HG03571 (cell line): ENCODE data around the gene PITPNM3.

Experiments
- ATAC-seq: cut with Tn5 transposase; IDR thresholded peaks from one replicate; pipeline ENCODE4 v1.9.1; 2021; ENCODE audit not compliant: unreplicated experiment

The PITPNM3 gene

DNA sequence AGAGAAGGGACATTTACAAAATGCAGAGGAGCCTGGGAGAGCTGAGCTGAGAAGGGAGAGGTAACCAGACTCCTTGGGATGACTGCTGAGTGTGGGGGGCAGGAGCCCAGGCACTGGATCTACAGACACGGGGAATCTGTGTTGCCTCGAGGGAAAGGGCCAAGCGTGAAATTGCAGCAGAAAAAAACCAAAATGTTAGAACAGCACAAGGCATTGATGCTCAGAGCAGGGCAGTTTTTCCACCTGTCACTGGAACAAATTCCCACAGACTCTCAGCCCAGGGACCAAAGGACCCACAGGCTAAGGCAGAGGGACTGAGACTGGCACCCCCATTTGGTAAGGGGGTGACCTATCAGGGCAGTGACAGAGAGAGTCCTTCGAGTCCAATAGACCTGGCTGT is 2.0 kb downstream of the PITPNM3 start:
- ATAC-seq, result no peak

DNA sequence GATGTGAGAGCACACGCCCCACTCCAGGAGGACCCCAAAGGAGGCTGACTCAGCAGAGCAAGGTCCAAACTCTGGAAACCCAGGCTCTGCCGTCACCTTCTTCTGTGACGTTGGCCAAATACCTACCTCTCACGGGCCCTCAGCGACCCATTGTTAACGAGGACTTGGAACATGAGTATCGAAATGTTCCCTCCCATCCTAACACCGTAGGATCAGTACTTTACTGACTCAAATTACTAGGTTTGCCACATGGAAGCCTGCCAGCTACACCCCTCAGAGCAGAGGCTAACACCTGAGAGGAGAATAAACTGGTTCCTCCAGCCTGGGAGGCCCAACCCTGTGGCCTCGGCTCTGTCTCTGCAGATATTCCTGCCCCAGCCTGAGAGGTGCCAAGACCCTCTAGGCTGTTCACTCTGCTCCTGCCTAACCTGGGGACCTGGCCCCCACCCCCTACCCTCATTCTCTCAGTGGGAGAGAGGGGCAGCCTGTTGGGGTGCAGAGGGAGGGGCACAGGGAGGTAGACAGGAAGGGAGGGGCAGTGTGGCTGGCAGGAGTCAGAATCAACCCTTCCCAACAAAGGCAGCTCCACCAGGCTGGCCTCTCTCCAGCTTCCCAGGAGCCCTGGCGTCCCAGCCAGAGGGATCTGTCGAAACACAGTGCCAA is 4.4 kb downstream of the PITPNM3 start:
- ATAC-seq, result no peak

GRCh38 chr17:6551356-6551755 is 5.0 kb downstream of the PITPNM3 start:
- no peak for ATAC-seq

GRCh38 chr17:6549384-6550036 is 6.8 kb downstream of the PITPNM3 start:
- no peak for ATAC-seq

GRCh38 chr17:6548578-6549330 is 7.6 kb downstream of the PITPNM3 start:
- ATAC-seq, result no peak

DNA sequence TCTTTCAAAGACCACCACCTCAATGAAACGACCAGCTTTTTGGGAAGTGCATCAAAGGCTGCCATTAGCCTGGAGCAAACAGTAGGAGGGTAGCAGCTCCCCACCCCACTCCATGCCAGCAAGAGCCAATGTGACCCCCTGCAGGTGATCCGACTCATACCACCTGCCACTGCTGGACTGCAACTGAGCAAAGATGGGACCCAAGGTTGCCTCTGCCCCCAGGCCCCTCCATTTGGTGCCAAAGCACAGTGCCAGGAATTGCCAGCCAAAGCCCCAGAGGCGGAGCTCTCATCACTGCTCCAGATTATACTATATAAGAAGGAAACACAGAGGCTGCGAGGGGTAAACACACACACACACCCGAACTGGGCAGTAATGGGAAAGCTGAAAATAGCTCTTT is 8.3 kb downstream of the PITPNM3 start:
- no peak for ATAC-seq

DNA sequence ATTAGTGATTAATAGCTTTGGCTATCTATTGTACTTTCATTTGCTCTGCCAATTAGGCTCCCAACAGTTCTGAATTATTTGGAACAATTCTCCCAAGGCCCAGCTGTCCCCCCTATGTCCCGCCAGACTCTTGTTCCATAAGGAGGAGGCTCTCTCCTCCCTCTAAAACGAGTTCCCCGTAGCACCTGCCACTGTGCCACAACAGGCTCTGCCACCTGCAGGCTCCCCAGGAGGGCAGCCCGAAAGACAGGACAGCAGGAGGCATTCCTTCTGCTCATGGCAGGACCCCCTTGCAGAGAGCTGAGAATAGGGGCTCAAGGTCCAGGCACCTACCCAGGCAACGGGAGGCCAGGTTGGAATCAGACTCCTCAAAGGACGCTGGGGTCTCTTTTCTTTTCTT is 9.0 kb downstream of the PITPNM3 start:
- no peak for ATAC-seq

DNA sequence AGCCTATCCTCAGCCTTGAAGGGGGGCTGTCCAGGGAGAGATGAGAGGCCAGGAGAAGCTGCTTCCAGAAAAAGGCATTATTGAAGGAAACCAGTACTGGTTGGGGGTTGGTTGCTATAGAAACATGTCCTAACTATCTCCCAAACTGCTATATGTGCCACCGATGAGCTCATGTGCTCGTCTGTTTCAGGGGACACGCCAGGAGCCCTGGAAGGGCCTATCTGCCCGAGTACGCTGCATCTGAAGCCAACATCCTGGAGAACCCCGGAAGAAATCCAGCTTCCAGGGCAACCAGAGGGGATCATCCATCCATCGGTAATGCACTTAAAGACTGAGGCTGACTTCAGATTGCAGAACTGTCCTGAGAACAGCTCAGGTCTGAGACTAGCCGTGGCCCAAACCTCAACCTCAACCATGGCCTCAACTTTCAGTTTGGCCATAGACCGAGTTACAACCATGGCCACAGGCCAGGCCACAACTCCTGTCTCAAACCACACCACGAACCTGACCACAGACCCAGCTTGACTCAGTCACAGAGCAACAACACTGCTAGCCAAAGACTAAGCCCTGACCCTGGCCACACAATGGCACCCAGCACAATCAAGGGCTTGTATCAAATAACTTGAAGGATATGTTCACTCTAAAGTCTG is 10.2 kb downstream of the PITPNM3 start:
- no peak for ATAC-seq

GRCh38 chr17:6545291-6545690 is 11.1 kb downstream of the PITPNM3 start:
- ATAC-seq, result no peak

DNA sequence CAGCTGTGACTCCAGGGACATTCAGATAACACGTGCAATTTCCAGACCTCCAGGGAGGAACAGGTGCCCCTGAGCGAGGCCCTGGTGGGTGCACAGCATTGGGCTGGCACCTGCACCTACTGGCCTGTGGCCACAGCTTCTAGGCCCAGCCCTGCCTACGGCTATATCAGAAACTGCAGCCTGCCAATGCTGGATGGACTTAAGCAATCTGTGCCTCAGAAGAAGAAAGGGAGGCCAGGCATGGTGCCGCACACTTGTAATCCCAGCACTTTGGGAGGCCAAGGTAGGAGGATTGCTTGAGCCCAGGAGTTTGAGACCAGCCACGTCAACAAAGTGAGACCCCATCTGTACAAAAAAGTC is 12.4 kb downstream of the PITPNM3 start:
- ATAC-seq, result no peak

DNA sequence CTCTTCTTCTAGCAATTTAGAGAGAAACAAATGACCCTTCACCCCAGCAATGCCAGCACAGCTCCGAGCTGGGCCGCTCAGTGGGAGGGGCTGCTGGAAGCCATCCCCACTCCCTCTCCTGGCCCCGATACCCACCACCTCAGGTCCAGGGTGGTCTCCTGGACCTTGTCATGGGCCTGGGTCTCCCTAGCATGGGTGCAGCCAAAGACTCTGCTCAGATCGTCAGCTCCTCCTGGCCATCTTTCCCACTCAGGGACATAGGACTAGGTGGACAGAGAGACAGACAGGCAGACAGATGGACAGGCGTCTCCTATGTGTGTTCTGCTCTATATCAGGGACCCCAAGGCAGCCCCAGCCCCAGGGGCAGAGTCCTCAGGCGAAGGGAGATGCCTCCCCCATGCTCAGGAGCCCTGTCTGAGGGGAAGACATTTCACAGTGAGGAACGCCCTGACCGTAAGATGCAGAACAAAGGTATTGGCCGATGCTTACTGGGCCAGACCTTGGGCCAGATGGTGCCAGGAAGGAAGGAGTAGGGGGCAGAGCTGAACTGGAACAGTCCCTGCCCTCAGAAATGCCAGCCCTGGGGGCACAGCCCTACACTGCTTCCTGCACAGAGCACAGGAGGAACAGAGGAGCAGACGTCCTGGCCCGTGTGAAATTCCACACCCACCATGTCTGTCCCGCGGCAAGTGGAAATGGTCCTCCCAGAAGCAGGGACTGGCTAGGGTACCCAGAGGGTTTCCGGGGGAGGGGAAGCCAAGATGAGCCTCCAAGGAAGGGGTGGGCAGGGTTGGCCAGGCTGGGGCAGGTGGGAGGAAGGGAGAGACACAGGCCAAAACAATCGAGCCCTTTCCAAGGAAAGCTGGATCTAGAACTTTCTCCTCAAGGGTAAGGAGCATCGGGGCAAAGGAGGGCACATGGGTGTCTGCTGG is 13.0 kb downstream of the PITPNM3 start:
- no peak for ATAC-seq

GRCh38 chr17:6542577-6542976 is 13.8 kb downstream of the PITPNM3 start:
- no peak for ATAC-seq

- ATAC-seq, result no peak
Measured at GRCh38 chr17:6541886-6542285, 14.5 kb downstream of the PITPNM3 start.

GRCh38 chr17:6539871-6540270 is 16.5 kb downstream of the PITPNM3 start:
- no peak for ATAC-seq

DNA sequence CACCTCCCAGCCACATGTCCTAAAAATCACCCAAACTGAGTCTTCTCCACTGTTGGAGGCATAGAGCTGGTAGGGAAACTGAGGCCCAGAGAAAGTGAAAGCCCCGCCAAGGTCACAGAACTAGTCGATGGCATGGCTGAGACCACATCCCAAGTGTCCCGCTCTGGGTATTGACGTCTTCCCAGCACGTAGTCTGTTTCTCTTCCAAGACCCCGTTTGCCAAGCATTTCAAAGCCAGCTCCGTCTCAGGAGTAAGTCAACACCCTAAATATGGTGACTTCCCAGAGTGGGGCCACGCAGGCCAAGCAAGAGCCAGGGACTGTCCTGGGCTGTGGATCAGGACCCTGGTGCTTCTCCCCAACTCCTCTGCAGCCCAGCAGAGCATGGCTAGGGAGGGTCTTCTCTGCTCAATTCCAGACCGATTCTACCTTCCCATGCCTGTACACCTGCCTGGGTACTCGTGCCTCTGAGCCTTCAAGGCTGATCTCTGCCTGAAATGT is 19.7 kb downstream of the PITPNM3 start:
- ATAC-seq, result no peak

DNA sequence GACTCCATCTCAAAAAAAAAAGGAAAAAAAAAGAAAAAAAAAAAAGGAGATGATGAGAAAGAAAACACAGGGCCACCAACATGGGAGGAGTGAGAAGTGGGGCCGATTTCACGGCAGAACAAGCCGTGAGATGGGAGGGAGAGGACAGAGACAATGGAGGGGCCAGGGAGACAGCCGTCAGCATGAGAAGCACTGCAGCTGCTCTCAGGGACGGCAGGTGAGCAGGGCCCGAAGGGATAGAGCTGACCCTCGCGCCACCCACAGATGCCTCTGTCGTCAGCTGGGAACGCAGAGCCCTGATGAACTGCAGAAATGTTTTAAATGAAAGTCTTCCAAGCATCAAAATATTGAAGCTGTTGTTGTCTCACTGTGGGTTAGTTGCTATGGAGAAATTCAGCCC is 20.3 kb downstream of the PITPNM3 start:
- no peak for ATAC-seq

GRCh38 chr17:6534846-6535514 is 21.4 kb downstream of the PITPNM3 start:
- no peak for ATAC-seq

DNA sequence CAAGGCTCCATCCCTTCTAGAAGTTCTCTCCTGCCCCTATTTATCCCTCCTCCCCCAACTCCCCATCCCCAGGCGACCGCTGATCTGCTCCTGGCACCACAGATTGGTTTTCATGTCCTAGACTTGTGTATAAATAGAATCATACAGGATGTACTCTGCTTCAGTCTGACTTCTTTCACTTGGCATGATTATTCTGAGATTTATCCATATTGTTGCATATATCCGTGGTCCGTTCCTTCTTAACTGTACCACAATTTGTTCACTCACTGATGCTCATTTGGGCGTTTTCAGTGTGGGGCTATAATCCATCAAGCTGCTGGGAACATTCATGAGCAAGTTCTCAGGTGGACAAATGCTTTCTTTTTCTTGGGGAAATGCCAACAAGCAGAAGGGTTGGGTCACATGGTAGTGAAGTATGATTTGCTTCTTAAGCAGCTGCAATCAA is 23.9 kb downstream of the PITPNM3 start:
- ATAC-seq, result no peak

GRCh38 chr17:6531575-6531974 is 24.8 kb downstream of the PITPNM3 start:
- no peak for ATAC-seq
